GM23248 (cell line): ENCODE results near the gene LAMA2.

Experiments used
- EZH2 ChIP-seq: fragments of 200-600 bp; sonication (generic); IDR thresholded peaks from 2 replicates; pipeline ENCODE4 v1.6.1; 2018; ENCODE audit warnings: antibody characterized with exemption, mild to moderate bottlenecking; ENCODE audit not compliant: insufficient read depth, poor library complexity, severe bottlenecking
- EZH2phosphoT487 ChIP-seq: fragments of 200-600 bp; sonication (generic); IDR thresholded peaks from 2 replicates; pipeline ENCODE4 v1.6.1; 2018; ENCODE audit warnings: antibody characterized with exemption, moderate library complexity, mild to moderate bottlenecking, low read depth; ENCODE audit not compliant: insufficient read depth

DNA sequence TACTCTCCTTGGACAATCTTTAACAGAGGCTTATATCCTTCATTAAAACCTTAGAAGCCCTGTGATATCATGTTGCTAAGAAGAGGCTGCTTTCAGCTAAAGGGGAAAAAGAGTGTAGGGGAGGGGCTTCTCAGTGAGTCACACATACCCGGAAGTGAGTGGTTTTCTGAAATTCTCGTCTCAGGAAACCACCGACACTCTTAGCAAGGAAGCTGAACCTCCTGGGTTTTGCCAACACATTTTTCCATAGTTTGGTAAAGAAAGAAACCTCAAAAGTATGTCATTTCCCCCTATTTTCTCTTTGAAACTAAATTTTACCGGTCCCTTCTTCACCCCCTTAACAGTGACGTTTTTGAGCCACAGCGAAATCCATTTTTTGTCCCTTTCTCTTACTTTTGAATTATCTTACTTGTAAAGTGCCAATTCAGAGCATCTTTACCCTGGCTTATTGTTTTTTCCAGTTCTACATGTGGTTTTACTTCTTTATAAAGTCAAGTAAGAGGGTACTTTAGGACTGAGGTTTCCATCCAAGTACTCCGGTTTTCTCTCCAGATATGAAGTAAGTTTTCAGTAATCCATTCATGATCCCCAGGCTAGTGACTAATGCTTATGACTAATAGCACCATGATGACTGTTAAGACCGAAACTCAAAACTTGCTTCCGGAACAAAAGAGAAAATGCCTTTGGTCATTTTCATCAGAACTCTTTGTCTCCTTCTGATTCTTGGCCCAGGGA is 607.8 kb downstream of the LAMA2 start:
- TF ChIP-seq EZH2phosphoT487 (no peak), EZH2 (no peak)
